Colonic mucosa (tissue), 4 donors: ENCODE data around the gene AUTS2. TPM values are rescaled to one million over a fixed set of nuclear protein-coding genes. Genes with fewer than 3 reads are reported as not detected.

ENCODE experiments used
- DNase-seq: peaks from one replicate; pipeline ENCODE4 v3.0.0-alpha.2; 2020
- H3K27ac ChIP-seq: fragments of 200-600 bp; one replicate; pipeline ENCODE4 v1.8.0; 2021
- H3K27me3 ChIP-seq: fragments of 200-600 bp; one replicate; pipeline ENCODE4 v1.8.0; 2021
- H3K36me3 ChIP-seq: fragments of 200-600 bp; one replicate; pipeline ENCODE4 v1.8.0; 2021
- H3K4me1 ChIP-seq: fragments of 200-600 bp; one replicate; pipeline ENCODE4 v1.8.0; 2021; ENCODE audit warnings: mild to moderate bottlenecking
- H3K4me3 ChIP-seq: fragments of 200-600 bp; one replicate; pipeline ENCODE4 v1.8.0; 2021
- H3K9ac ChIP-seq, 2 donors: one replicate each; pipeline ENCODE4 v1.7.0; 2013; ENCODE audit warnings: control low read depth in 2 of 2, low read depth in 2 of 2, low read length in 2 of 2
- H3K9me3 ChIP-seq: fragments of 200-600 bp; one replicate; pipeline ENCODE4 v1.8.0; 2021
- CTCF ChIP-seq: fragments of 200-600 bp; IDR thresholded peaks from one replicate; pipeline ENCODE4 v1.8.0; 2022; ENCODE audit warnings: antibody characterized with exemption, mild to moderate bottlenecking
- intact Hi-C: fragments of 100-400 bp; cut with DNase I; formaldehyde crosslinking; loops from one replicate; pipeline ENCODE4 v1.14.1; 2022
- total RNA-seq, 2 donors: library from RNA; stranded (reverse); fragmentation: NEBNext Ultra II Directional in 1 of 2; extraction: Animal tissue kit (Norgen Biotek cat#: 25700) in 1 of 2; gene quantifications; one replicate each; pipeline ENCODE4 v1.2.1, GENCODE V29; 2021
- donor health status: healthy.
- donor health status: DM: no; HTN: no; CAD: no.
- donor health status: DM: no; HTN: no; CAD: no.

Gene AUTS2
- total RNA-seq, 2 donors from 2014 or later: 39.8 to 42.3 TPM

GRCh38 chr7:69820479-69821192 lies 222.4 kb downstream of the AUTS2 start:
- Histone ChIP-seq H3K9me3 (no peaks in the 10 kb centered on the region), H3K27ac (no peak overlapping the region)
- intact Hi-C loops: no loop called here

GRCh38 chr7:69822386-69822785 lies 224.1 kb downstream of the AUTS2 start:
- Histone ChIP-seq H3K4me1 (no peaks in the 10 kb centered on the region), H3K9me3 (no peaks in the 10 kb centered on the region), H3K27me3 (no peaks in the 10 kb centered on the region), H3K9ac (no peak overlapping the region), H3K36me3 (no peaks in the 10 kb centered on the region), H3K27ac (no peak overlapping the region), H3K4me3 (no peak overlapping the region)
- DNase-seq: no peak
- intact Hi-C loops: no loop called here
- no peak for TF ChIP-seq CTCF

More at GRCh38 chr7:69820479-69821192, 222.4 kb downstream of the AUTS2 start:
- no peak overlapping the region for H3K9ac ChIP-seq
- no peak overlapping the region for H3K4me3 ChIP-seq
- no peaks in the 10 kb centered on the region for H3K4me1 ChIP-seq
- TF ChIP-seq CTCF: no peak
- no peaks in the 10 kb centered on the region for H3K27me3 ChIP-seq
- no peaks in the 10 kb centered on the region for H3K36me3 ChIP-seq
- no peak for DNase-seq

- DNase-seq: no peak
- no peaks in the 10 kb centered on the region for H3K9me3 ChIP-seq
- H3K27ac ChIP-seq: no peak overlapping the region
- H3K9ac ChIP-seq: no peak overlapping the region
- no peak overlapping the region for H3K4me3 ChIP-seq
- no peak for TF ChIP-seq CTCF
- H3K36me3 ChIP-seq: no peaks in the 10 kb centered on the region
- no peaks in the 10 kb centered on the region for H3K27me3 ChIP-seq
- H3K4me1 ChIP-seq: no peaks in the 10 kb centered on the region
- intact Hi-C loops: no loop called here
Observed at GRCh38 chr7:69823151-69823744, 225.0 kb downstream of the AUTS2 start.

GRCh38 chr7:69825113-69825972 lies 227.1 kb downstream of the AUTS2 start:
- no peak overlapping the region for H3K9ac ChIP-seq
- no peaks in the 10 kb centered on the region for H3K27me3 ChIP-seq
- intact Hi-C loops: no loop called here
- no peaks in the 10 kb centered on the region for H3K9me3 ChIP-seq
- H3K4me1 ChIP-seq: no peaks in the 10 kb centered on the region
- H3K36me3 ChIP-seq: no peaks in the 10 kb centered on the region
- H3K4me3 ChIP-seq: no peak overlapping the region
- no peak overlapping the region for H3K27ac ChIP-seq
- DNase-seq: no peak
- no peak for TF ChIP-seq CTCF

GRCh38 chr7:69826283-69826682 lies 228.0 kb downstream of the AUTS2 start:
- Histone ChIP-seq H3K27ac (no peak overlapping the region), H3K9me3 (no peaks in the 10 kb centered on the region), H3K4me3 (no peak overlapping the region), H3K36me3 (no peaks in the 10 kb centered on the region), H3K27me3 (no peaks in the 10 kb centered on the region), H3K9ac (no peak overlapping the region), H3K4me1 (no peaks in the 10 kb centered on the region)
- intact Hi-C loops: no loop called here
- no peak for DNase-seq
- no peak for TF ChIP-seq CTCF
